GM11168 (cell line): Measurements from ENCODE around the gene LPP.

Experiments
- in situ Hi-C: fragments of 300-500 bp; cut with MboI; formaldehyde crosslinking; loops from one replicate; pipeline ENCODE4 v1.12.0; 2022; ENCODE audit warnings: low sequenced_read_pairs; ENCODE audit not compliant: unreplicated experiment

Gene LPP

DNA sequence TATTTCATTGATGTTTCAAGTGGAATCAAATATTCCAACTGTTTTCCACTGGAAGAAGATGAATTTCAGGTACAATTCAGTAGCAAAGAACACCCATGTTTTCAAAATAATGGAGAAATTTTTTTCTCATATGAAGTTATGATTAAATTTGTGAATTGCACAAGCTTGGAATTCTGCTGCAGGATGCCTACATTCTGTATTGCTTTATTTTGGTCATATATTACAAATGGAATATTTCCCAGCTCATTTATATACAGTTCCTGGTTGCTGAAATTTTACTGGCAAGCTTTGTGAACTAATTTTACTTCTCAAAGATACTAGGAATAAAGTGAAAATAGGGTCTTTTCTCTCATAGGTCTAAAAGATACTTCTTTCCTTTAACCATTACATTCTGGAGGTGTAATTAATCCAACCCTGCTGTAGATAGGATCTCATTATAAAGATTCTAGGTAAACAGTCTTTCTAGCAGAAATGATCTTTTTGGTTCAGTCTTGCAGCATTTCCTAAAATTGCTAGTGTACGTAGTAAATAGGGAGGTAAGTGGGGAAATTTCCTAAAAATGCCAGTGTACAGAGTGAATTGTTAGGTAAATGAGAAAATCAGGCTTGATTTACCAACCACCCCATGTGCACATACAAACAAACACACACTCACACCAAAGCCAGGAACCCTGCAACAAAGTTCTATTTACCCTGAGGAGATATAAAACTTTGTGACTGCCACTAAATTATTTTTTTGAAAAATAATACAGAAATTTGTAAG lies 624.3 kb downstream of the LPP start:
- in situ Hi-C loops: no loop called here

GRCh38 chr3:188779281-188779980 lies 625.5 kb downstream of the LPP start:
- in situ Hi-C loops: no loop called here

- in situ Hi-C loops: no loop called here
Observed at GRCh38 chr3:188780193-188781147, 626.5 kb downstream of the LPP start.

GRCh38 chr3:188782613-188783124 lies 628.7 kb downstream of the LPP start:
- in situ Hi-C loops: no loop called here

GRCh38 chr3:188786424-188786823 lies 632.5 kb downstream of the LPP start:
- in situ Hi-C loops: no loop called here

GRCh38 chr3:188788621-188789081 lies 634.7 kb downstream of the LPP start:
- in situ Hi-C loops: no loop called here

DNA sequence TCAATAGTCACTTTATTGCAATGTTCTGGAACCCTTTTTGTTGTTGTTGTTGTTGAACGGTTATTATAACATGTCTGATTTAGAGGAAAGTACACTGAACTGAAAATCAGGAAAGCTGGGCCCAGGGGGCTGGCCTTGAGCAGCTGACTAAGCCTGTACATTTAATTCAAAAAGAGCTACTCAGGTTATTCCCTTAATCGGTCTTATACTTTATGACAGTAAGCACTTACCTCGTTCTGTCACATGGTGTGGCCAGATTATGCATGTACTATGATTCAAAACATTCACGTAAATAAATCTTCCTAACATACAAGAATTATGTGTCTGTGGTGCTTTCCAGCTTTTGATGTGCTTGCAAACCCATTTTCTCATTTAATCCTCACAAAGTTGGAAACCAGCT lies 635.3 kb downstream of the LPP start:
- in situ Hi-C loops: no loop called here

- in situ Hi-C loops: no loop called here
Observed at GRCh38 chr3:188791311-188791710, 637.4 kb downstream of the LPP start.

DNA sequence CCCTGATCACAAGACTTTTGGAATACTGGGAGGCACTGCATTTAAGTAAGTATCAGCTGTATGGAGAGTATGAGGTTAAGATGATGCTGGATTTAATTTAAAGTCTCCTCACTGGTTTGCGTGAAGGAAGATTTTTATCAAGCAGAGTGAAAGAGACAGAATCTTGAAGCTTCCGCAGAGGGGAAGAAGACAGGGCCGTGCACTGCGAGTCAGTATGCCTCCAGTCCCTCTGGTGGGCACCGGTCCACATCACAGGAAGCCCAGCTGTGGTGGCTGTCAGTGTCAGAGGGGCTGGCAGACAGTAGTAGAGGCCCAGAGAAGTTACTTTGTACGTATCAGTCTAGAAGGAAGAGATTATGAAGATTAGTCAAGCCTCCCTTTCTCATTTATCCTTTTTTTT lies 638.8 kb downstream of the LPP start:
- in situ Hi-C loops: no loop called here

DNA sequence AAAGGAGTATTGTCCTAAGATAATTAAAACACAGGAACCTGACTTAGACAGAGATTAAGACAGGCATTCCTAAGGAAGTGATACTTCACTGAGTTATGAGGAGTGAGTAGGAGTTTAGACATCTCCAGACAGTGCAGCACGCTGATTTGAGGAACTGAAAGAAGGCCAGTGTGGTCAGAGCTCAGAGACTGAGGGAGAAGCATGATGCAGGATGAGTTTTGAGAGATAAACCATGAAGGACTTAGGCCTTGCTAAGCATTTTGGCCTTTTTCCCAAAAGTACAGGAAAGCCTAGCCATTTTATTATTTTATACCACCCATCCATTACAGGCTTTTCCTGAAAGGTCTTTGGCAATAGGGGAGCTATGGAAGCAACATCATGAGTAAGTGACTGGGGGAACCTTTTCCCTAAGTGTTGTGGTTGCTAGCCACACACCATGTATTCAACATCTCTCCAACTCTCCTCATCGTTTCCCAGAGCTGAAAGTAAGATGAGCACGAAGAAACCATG lies 642.2 kb downstream of the LPP start:
- in situ Hi-C loops: no loop called here

- in situ Hi-C loops: no loop called here
Observed at GRCh38 chr3:188797045-188797444, 643.1 kb downstream of the LPP start.

- in situ Hi-C loops: no loop called here
Observed at GRCh38 chr3:188798556-188799145, 644.7 kb downstream of the LPP start.

DNA sequence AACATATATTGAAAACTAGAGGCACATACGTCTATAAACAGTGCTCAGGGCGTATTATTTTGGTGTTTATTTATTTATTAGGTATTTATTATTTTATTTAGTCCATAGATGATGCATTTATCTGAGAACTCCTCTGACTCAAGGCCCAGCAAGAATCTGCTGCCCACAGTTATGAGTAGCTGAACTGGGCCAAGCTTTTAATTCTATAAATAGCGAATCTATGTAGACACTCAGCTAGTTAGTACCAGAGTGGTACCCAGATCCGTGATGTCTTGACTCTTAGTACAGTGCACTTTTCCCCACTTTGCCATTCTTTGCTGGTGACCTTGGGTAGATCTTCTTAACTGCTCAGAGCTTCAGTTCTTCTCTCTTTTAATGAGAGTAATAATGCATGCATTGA lies 647.4 kb downstream of the LPP start:
- in situ Hi-C loops: no loop called here

GRCh38 chr3:188802645-188803044 lies 648.7 kb downstream of the LPP start:
- in situ Hi-C loops: no loop called here

GRCh38 chr3:188807006-188807405 lies 653.0 kb downstream of the LPP start:
- in situ Hi-C loops: no loop called here

GRCh38 chr3:188812198-188812597 lies 658.2 kb downstream of the LPP start:
- in situ Hi-C loops: no loop called here

GRCh38 chr3:188814581-188814980 lies 660.6 kb downstream of the LPP start:
- in situ Hi-C loops: no loop called here

- in situ Hi-C loops: no loop called here
Observed at GRCh38 chr3:188817103-188817934, 663.4 kb downstream of the LPP start.

DNA sequence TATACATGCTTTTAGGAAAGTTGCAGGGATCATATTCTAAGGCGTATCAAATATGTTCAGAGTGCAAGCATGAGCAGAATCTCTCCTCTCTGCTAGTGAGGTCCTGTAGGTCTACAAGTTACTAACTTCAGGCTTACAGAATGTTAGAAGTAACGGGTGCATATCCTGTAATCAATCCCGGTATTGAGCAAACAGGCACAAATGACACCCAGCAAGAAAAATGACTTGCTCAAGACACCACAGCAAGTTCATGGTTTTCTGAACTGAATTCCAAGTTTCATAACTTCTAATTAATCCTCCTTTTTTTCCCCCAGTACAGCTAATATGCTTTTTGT lies 663.9 kb downstream of the LPP start:
- in situ Hi-C loops: no loop called here
